Breast epithelium (tissue), 3 donors: ENCODE data around the gene LRRFIP1.
"Not testable (repeated sequence)": the region's sequence is repeated elsewhere in the genome, so short reads cannot be mapped to it uniquely, and the experiment has no call there.

ENCODE experiments used
- CTCF ChIP-seq, 3 donors: fragments of 450-650 bp; IDR thresholded peaks; one replicate each; pipeline ENCODE4 v1.5.1; 2016 to 2017; ENCODE audit warnings: antibody characterized with exemption in 3 of 3, mild to moderate bottlenecking in 3 of 3, moderate library complexity in 3 of 3
- POLR2A ChIP-seq: fragments of 450-650 bp; IDR thresholded peaks from one replicate; pipeline ENCODE4 v1.6.1; 2016; ENCODE audit warnings: antibody characterized with exemption, mild to moderate bottlenecking, moderate library complexity
- POLR2AphosphoS5 ChIP-seq, 3 donors: sonication (generic); formaldehyde crosslinking; IDR thresholded peaks; one replicate each; pipeline ENCODE4 v1.6.1; 2017; ENCODE audit warnings: antibody characterized with exemption in 3 of 3

- TF ChIP-seq POLR2A; CTCF (IDR thresholded peaks at IDR 0.05); POLR2AphosphoS5 (IDR thresholded peaks at IDR 0.05): not testable (repeated sequence)
These were observed 20.9 kb upstream of the LRRFIP1 start for GRCh38 chr2:237606522-237606921.
